Head of caudate nucleus (tissue), 42 donors: ENCODE measurements around the gene CSTPP1.

Source experiments
- DNase-seq, 42 donors: peaks; one replicate each; pipeline versions ENCODE4 v3.0.0 to v3.0.0-alpha.2; 2020 to 2021; ENCODE audit warnings: mixed read lengths in 7 of 42
- intact Hi-C: fragments of 100-400 bp; cut with DNase I; formaldehyde crosslinking; loops from one replicate; pipeline ENCODE4 v1.15.0; 2022

The CSTPP1 gene

DNA sequence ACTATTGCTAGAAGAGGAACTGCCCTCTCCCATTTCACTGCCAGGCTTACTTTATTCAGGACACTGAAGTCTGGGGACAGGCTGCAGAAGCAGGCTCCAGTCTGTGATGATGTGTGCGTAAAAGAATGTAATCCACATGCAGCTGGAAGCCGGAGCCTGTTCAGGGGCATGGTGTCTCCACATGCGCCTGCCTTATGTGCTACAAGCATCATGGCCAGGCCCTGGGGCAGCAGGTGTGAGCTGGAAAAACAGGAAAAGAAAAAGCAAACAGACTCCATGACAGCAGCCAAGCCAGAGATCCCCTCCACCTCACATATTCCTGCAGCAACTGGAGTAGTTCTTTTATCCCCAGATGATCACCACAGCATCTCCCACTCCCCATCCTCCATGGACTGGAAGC is 206.8 kb downstream of the CSTPP1 start:
- no peak for DNase-seq
- intact Hi-C loops: no loop called here

GRCh38 chr11:47144541-47144940 is 208.0 kb downstream of the CSTPP1 start:
- intact Hi-C loops: no loop called here
- no peak for DNase-seq

DNA sequence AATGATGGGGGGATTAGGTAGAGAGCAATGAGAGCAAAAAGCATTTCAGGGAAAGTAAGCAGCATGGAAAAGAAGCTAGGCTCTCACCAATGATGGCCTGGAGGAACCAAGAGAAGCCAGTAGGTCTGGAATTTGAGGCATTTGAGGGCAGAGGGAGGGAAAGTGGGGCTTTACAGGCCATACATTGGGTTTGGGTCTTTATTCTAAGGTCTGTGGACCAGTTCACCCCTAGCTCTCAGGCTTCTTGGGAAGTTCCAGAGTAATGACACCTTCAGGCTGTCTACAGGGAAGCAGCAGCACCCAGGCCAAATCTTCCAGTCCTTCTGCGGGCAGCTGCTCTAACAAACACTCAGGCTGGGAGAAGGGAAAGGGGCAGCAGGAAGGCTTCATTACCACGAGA is 210.7 kb downstream of the CSTPP1 start:
- no peak for DNase-seq

GRCh38 chr11:47147681-47148080 is 211.1 kb downstream of the CSTPP1 start:
- intact Hi-C loops: no loop called here
- DNase-seq: no peak

More for the DNA sequence above, 210.7 kb downstream of the CSTPP1 start:
- intact Hi-C loops: no loop called here

DNA sequence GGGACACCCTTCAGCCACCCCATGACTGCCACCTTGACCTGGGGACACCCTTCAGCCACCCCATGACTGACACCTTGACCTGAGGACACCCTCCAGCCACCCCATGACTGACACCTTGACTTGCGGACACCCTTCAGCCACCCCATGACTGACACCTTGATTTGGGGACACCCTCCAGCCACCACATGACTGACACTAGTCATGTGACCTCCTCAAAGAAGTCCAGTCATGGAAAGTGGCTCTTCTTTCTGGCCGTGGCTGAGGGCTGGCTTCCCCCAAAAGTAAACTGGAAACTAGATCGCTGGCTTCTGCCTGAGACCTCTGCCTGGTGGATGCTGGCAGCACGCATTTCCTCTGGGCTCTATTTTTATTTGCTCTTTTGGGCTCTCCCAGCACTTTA is 211.7 kb downstream of the CSTPP1 start:
- intact Hi-C loops: no loop called here
- no peak for DNase-seq

GRCh38 chr11:47148903-47149531 is 212.5 kb downstream of the CSTPP1 start:
- intact Hi-C loops: no loop called here
- peak in 22 of 42 donors; percentile 26 to 76 (median 52) for DNase-seq

GRCh38 chr11:47149782-47150181 is 213.2 kb downstream of the CSTPP1 start:
- no peak for DNase-seq
- intact Hi-C loops: no loop called here

- intact Hi-C loops: loop anchor here (2.0 kb wide), 1 partner anchor 264 kb away; no protein-coding TSS in a partner anchor
- no peak for DNase-seq
Measured at GRCh38 chr11:47152126-47152952, 215.8 kb downstream of the CSTPP1 start.

DNA sequence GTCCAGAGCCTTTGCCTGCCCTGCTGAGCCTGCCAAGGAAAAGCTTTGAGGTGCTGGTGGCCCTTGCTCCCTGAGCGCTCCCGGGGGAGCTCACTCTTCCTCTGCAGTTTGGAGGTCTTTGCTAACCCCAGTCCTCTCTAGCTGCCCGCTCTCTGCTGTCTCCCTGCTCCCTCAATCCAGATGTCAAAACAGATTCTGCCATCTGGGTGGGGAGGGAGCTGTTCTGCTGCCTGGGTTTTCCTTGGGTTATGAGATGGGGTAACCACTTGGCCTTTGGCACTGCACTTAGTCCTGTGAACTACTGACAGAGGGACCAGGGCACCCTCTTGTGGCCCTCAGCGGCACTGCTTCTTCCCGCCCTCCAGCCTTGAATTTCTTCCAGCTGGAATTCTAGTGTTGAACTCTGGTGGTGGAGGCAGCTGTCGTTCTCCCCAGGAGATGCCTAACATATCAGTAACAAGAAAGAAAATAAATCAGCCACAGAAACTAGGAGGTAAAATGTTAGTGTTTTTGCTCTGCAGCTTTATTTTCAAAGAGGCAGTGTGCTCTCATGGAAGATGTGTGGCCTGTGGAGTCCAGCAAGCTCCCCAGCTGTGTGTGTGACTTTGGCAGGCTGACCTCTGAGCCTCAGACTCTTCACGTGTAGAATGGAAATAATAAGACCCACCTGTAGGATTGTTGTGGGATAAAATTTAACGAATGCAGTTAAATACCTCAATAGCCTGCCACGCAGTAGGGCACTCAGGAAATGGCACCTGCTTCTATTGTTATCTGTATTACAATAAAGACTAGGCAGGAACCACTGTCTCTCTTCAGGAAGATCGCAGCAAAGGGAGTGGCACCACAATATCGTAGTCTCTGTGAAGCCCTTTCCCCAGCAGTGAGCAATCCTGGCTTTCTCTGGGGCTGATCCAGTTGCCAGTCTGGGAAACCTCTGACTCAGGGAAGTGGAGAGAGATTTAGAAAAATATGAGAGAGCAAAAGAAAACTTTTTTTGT is 216.7 kb downstream of the CSTPP1 start:
- peak; percentile 65 to 96 (median 90) for DNase-seq
- intact Hi-C loops: loop anchor here (2.0 kb wide), 1 partner anchor 264 kb away; no protein-coding TSS in a partner anchor

GRCh38 chr11:47154616-47155570 is 218.3 kb downstream of the CSTPP1 start:
- DNase-seq: peak in 1 of 42 donors; percentile 57
- intact Hi-C loops: no loop called here

- intact Hi-C loops: no loop called here
- DNase-seq: no peak
Measured at GRCh38 chr11:47155879-47156278, 219.3 kb downstream of the CSTPP1 start.

DNA sequence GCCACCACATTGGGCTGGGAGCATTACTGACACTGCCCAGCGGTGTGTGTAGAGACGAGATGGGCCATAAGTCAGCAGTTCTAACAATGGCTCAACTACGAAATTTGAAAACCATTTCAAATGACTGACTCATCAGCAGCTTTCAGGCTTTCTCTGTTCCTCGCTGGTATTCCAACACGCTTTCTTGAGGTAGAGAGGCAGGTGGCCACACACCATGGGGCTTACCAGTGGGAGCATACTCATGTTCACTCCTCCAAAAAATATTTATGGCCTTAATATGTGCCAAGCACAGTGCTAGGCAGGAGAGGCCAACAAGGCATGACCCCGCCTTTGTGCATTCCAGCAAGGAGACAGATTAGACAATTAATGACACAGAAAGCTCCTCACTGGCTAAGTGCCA is 219.8 kb downstream of the CSTPP1 start:
- intact Hi-C loops: no loop called here
- no peak for DNase-seq

GRCh38 chr11:47156951-47157350 is 220.4 kb downstream of the CSTPP1 start:
- DNase-seq: no peak
- intact Hi-C loops: no loop called here

DNA sequence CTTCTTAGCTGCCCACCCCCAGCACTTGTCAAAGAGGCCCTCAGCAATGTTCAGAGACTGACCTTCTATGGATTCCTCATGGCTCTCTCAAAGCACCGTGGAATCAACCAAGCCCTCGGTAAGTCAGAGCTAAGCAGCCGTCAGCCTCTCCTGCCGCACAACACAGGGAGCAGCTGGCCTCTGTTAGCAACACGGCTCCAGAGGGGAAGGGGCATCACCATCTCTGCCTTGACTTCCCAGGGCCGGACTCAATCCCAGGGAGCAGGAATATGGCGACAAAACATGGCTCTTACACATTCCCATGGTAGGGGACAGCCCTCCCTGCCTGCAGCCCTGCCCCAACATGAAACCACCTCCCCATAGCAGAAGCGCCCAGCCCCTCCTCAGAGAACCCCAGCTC is 221.2 kb downstream of the CSTPP1 start:
- DNase-seq: no peak
- intact Hi-C loops: no loop called here

GRCh38 chr11:47158242-47158641 is 221.7 kb downstream of the CSTPP1 start:
- DNase-seq: peak in 13 of 42 donors; percentile 27 to 73 (median 54)
- intact Hi-C loops: no loop called here

DNA sequence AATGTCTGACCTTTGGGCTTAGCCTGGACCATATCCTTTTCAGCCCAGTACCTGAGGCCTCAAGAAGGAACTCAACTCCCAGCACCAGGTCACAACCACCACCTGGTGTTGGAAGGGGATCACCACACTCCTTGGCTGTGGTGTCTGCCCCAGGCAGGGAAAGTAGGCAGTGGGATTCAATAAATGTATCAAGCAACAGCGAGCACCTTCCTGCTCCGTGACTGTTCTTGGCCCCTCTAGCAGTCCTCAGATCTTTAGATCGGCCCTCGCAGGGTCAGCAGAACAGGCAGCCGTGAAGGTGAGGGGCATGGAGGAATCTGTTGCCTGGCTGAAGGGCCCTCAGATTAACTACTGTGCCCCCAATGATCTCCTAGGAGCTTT is 224.2 kb downstream of the CSTPP1 start:
- no peak for DNase-seq
- intact Hi-C loops: no loop called here

DNA sequence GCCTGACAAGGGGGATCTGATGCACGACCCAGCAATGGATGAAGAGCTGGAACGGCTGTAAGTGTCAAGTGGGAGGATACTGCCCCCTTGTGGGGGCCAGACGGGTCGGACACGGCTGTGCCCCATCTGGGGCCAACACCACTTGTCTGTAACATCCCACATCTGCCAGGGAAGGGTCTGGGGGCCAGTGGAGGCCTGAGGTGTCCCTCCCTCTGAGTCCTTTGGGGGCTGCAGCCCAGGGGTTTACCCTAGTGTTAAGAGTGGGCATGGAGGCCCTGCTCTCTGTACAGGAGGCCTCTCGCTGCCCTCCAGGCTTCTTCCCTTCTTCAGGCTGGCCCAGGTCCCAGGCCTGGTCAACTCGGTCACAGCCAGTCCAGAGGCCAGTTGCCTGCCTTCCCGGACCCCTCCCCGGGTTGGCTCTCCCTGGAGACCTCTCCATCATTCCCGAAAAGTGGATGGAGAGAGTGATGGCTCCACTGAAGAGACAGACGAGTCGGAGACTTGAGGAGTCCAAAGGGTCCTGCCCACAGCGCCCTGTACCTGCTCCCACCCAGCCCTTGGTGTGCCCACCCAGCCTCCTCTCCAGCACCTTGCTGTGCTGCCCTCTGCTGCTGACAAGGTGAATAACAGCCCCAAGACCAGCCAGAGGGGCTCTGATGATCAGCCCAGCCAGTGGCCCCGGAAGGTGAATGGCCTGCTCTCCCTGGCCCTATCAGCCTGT is 224.7 kb downstream of the CSTPP1 start:
- peak in 41 of 42 donors; percentile 18 to 87 (median 73) for DNase-seq
- intact Hi-C loops: no loop called here

GRCh38 chr11:47161890-47162289 is 225.3 kb downstream of the CSTPP1 start:
- DNase-seq: no peak
- intact Hi-C loops: no loop called here
